Subcutaneous abdominal adipose tissue (tissue), 5 donors: ENCODE results near the gene SLC22A23.

Experiments used
- H3K27ac ChIP-seq: one replicate; pipeline ENCODE4 v1.7.0; 2013; ENCODE audit warnings: low read depth, mild to moderate bottlenecking, inconsistent platforms, low read length, moderate library complexity
- H3K27me3 ChIP-seq, 5 donors: one replicate each; pipeline ENCODE4 v1.7.0; 2013; ENCODE audit warnings: low read length in 5 of 5, inconsistent platforms in 1 of 5; ENCODE audit not compliant: control insufficient read depth in 5 of 5, insufficient read depth in 4 of 5
- H3K36me3 ChIP-seq, 5 donors: one replicate each; pipeline ENCODE4 v1.7.0; 2013; ENCODE audit warnings: low read length in 5 of 5; ENCODE audit not compliant: control insufficient read depth in 5 of 5, insufficient read depth in 5 of 5
- H3K4me1 ChIP-seq, 5 donors: one replicate each; pipeline ENCODE4 v1.7.0; 2013; ENCODE audit warnings: low read length in 5 of 5, mild to moderate bottlenecking in 3 of 5, moderate library complexity in 1 of 5; ENCODE audit not compliant: control insufficient read depth in 5 of 5, insufficient read depth in 5 of 5
- H3K4me3 ChIP-seq, 5 donors: one replicate each; pipeline ENCODE4 v1.7.0; 2013; ENCODE audit warnings: low read length in 5 of 5, low read depth in 1 of 5
- H3K9ac ChIP-seq, 5 donors: one replicate each; pipeline ENCODE4 v1.7.0; 2013; ENCODE audit warnings: low read length in 5 of 5, mild to moderate bottlenecking in 4 of 5, moderate library complexity in 3 of 5
- H3K9me3 ChIP-seq, 5 donors: one replicate each; pipeline ENCODE4 v1.7.0; 2013; ENCODE audit warnings: low read length in 5 of 5; ENCODE audit not compliant: control insufficient read depth in 5 of 5
- donor health status: healthy.
- donor health status: healthy.
- donor health status: healthy.
- donor health status: healthy.
- donor health status: healthy.

The SLC22A23 gene

DNA sequence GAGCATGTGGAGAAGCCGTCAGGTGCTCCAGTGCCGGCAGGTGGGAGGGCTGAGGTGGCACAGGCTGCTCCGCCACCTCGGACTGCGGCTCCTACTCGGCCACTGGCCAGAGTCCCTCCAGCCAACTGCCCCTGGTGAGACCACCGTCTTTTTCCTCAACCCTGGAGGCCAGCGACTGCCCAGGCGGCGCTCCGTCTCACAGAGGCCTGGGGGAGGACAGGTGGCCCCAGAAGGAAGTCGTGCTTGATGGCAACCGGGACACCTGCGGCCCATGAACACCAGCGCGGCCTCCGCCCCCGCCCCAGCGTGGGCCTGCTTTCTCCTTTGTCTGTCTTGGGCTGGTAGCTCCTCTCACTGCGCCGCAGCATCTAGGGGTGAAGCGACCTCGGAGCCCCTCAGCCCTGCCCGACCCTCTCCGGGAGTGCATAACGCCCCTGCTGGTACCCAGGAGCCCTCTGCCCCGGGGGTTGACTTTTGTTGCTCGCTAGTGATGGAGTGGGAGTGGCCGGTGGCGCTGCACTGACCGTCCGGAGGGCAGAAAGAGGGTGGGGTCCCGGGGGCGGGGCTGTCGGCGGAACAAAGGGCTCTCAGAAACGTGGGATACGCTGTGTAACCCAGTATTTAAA lies 228.7 kb downstream of the SLC22A23 start:
- Histone ChIP-seq H3K4me3 (peak overlapping the region in 3 of 5 donors; percentile 45 to 67 (median 58)), H3K9me3 (no peaks in the 10 kb centered on the region), H3K9ac (peak overlapping the region in 1 of 5 donors; percentile 2), H3K36me3 (no peaks in the 10 kb centered on the region), H3K27ac (no peak overlapping the region), H3K4me1 (peaks cover 1 to 60% (median 55%) of the 10 kb centered on the region in 5 donors), H3K27me3 (peaks cover 15 to 43% (median 35%) of the 10 kb centered on the region in 5 donors)

DNA sequence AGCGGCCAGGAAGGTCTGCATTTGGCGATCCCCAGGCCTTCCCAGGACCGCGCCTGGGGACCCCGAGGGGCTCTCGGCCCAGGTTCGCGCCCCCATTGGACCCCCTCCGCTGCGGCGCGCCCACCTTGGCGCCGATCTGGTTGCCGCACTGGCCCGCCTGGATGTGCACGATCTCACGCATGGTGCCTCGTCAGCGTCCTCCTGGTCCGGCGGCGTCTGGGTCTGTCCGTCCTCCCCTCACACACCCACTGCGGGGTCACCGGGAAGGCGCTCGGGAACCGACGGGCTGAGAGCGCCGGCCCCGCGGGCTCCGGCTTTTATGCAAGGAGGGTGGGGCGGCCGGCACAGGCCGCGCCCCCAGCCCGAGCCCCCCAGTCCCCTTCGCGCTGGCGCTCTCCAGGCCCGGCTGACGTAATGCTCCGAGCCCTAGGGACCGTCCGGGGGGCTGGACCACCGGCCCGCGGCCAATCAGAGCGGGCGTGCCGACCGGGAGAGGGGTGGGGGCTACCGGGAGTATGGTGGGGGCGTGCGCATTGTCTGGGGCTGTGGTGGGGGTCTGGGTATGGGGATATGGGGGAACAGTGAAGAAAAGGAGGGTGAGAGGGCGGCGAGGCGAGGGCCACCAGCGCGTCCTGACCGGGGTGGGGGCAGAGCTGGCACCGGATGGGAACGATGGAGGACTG lies 229.3 kb downstream of the SLC22A23 start, which contains the start of gene TUBB2B:
Gene TUBB2B (minus strand): TSS at position 291 of the 683 bp plus-strand sequence. CDS start 110 bp downstream, at position 181.
- Histone ChIP-seq H3K9me3 (no peaks in the 10 kb centered on the region), H3K27ac (no peak within 1 kb of the TSS), H3K4me1 (peaks cover 1 to 60% (median 55%) of the 10 kb centered on the region in 5 donors), H3K9ac (peak within 1 kb of the TSS in 4 of 5 donors; percentile 13 to 40 (median 24)), H3K4me3 (peak within 1 kb of the TSS in 4 of 5 donors; percentile 45 to 67 (median 59)), H3K27me3 (peaks cover 15 to 43% (median 35%) of the 10 kb centered on the region in 5 donors), H3K36me3 (no peaks in the 10 kb centered on the region)

DNA sequence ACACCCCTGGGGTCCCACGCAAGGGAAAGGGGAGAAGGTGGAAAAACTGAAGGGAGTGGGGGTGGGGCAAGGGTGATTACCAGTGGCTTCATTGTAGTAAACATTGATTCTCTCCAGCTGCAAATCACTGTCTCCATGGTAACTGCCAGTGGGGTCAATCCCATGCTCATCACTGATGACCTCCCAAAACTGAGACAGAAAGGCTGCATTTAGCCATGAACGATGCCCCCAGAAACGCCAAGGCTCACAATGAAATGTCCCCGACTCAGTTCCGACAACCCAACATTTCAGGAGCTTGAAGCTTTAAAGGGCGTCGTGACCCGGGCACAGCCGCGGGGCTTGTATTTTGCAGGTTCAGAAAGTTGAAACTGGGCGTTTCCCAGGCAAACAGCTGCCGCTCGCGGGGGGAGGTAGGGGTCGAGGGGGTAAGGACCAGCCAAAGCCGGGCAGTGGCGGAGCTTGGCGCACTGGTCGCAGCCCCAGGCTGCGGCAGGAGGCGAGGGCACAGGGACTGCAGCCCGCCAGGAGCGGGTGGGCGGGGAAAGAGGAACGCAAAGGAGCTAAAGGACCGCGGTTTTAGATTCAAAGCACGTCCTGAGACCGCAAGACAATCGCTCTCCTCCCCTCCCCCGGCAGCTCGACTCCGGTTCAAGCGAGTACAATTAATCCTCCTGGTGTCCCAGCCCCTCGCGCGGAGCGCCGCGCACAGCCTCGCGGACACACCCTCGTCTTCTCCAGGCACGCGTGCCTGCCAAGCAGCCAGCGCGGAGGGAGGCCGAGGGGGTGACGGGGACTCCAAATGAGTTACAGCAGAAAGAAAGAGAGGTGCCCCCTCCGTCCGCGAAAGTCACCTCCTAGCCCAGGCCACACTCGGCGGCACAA lies 230.1 kb downstream of the SLC22A23 start:
- H3K27me3 ChIP-seq = peaks cover 15 to 43% (median 35%) of the 10 kb centered on the region in 5 donors
- H3K27ac ChIP-seq = no peak overlapping the region
- H3K9ac ChIP-seq = peak overlapping the region in 4 of 5 donors; percentile 13 to 40 (median 24)
- peaks cover 0 to 52% (median 49%) of the 10 kb centered on the region in 5 donors for H3K4me1 ChIP-seq
- no peaks in the 10 kb centered on the region for H3K36me3 ChIP-seq
- H3K4me3 ChIP-seq = peak overlapping the region in 4 of 5 donors; percentile 45 to 67 (median 59)
- no peaks in the 10 kb centered on the region for H3K9me3 ChIP-seq

DNA sequence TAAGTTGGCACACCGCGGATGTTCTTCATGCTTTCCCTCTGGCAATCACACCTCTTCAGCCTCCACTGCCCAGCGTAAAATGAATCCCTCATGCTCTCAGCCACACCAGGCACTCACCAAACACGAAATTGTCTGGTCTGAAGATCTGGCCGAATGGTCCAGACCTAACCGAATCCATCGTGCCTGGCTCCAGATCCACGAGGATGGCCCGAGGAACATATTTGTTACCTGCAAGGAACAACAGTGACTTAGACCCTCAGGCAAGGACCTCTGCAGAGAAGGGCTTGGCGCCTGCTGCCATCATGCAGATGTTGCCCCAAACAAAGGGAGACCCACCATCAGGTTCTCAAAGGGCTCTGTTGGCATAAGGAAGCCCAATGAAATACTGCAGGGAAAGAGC lies 230.8 kb downstream of the SLC22A23 start:
- H3K4me3 ChIP-seq = no peak overlapping the region
- H3K27ac ChIP-seq = no peak overlapping the region
- H3K36me3 ChIP-seq = no peaks in the 10 kb centered on the region
- H3K27me3 ChIP-seq = peaks cover 15 to 43% (median 35%) of the 10 kb centered on the region in 5 donors
- no peak overlapping the region for H3K9ac ChIP-seq
- peaks cover 0 to 46% (median 43%) of the 10 kb centered on the region in 5 donors for H3K4me1 ChIP-seq
- no peaks in the 10 kb centered on the region for H3K9me3 ChIP-seq

DNA sequence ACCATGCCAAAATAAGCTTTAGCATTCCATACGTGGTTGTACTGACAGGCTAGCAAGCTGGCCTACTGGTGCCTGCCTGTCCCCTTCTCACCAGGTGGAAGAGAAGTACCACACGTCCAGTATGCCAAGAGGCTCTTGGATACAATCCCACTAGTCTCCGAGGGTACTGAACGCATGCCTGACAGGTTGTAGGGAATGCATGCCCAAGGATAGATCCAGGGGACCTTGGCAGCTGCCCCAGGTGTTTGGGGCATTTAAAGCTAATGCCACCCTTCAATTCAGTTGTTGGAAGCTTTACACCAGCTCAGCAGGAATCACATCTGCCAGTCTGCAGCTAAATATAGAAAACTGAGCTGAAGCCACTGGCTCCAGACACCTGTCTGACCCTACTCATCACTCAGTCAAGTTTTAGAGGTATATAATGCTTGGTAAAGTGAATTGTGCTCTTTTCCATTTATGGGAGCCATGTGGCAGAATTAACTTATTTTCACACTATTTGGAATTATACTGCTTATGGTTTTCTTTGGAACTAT lies 234.3 kb downstream of the SLC22A23 start:
- Histone ChIP-seq H3K9me3 (no peaks in the 10 kb centered on the region), H3K27me3 (peaks cover 3 to 14% (median 11%) of the 10 kb centered on the region in 5 donors), H3K27ac (no peak overlapping the region), H3K4me1 (peaks cover 0 to 14% (median 13%) of the 10 kb centered on the region in 5 donors), H3K36me3 (no peaks in the 10 kb centered on the region), H3K9ac (no peak overlapping the region), H3K4me3 (no peak overlapping the region)

DNA sequence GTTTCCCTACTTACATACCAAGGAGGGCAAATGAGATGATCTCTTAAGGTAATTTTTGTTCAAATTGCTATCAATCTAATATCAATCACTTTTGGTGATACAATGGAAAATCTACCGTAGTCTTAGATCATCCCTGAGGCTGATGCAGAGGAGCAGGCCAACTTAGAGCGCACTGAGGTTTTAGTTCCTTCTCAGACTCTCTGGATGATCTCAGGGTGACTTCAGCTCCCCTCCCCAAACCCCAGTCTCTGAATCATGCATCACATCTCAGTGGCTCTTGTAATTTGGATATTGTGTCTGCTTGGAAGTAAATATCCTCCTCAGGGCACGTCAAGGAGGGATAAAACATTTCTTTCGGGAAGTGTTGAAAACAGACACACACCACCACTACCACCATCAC lies 235.3 kb downstream of the SLC22A23 start:
- H3K4me1 ChIP-seq = peaks cover 0 to 4% (median 3%) of the 10 kb centered on the region in 5 donors

DNA sequence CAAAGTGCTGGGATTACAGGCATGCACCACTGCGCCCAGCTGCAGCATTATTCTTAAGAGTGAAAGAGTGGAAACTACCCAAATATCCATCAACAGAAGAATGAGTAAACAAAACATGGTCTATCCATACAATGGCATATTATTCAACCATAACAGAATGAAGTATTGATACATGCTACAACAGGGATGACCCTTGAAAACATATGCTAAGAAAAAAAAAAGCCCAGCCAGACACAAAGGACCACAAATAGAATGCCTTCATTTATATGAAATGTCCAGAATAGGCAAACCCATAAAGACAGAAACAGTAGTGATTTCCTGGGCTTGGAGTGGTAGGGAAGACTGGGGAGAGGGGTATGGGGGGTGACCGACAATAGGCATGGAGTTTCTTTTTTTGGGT lies 236.5 kb downstream of the SLC22A23 start:
- H3K9me3 ChIP-seq = no peaks in the 10 kb centered on the region
- H3K4me3 ChIP-seq = no peak overlapping the region
- H3K27ac ChIP-seq = no peak overlapping the region
- no peak overlapping the region for H3K9ac ChIP-seq
- H3K27me3 ChIP-seq = peaks cover 0 to 4% (median 0%) of the 10 kb centered on the region in 5 donors
- H3K36me3 ChIP-seq = no peaks in the 10 kb centered on the region
- H3K4me1 ChIP-seq = no peaks in the 10 kb centered on the region

More for the DNA sequence above, 235.3 kb downstream of the SLC22A23 start:
- Histone ChIP-seq H3K4me3 (no peak overlapping the region), H3K27ac (no peak overlapping the region), H3K9me3 (no peaks in the 10 kb centered on the region), H3K36me3 (no peaks in the 10 kb centered on the region), H3K9ac (no peak overlapping the region), H3K27me3 (peaks cover 0 to 7% (median 2%) of the 10 kb centered on the region in 5 donors)
